Loucy (cell line): Measurements from ENCODE around the gene ABCB1.
"Not testable (repeated sequence)": the region's sequence is repeated elsewhere in the genome, so short reads cannot be mapped to it uniquely, and the experiment has no call there.

ENCODE experiments used
- H2AFZ ChIP-seq: fragments of 200-600 bp; sonication (generic); 2 replicates; pipeline ENCODE4 v1.6.0; 2016; ENCODE audit warnings: antibody characterized with exemption, mild to moderate bottlenecking, low read length, moderate library complexity
- H3F3A ChIP-seq: fragments of 200-600 bp; 2 replicates; pipeline ENCODE4 v1.6.0; 2016; ENCODE audit warnings: antibody characterized with exemption, low read depth, mild to moderate bottlenecking
- H3K27me3 ChIP-seq: fragments of 200-600 bp; sonication (generic); 2 replicates; pipeline ENCODE4 v1.6.1; 2014; ENCODE audit warnings: low read length, mild to moderate bottlenecking; ENCODE audit not compliant: insufficient read depth, poor library complexity, severe bottlenecking
- H3K36me3 ChIP-seq: fragments of 200-600 bp; sonication (generic); 2 replicates; pipeline ENCODE4 v1.6.1; 2016; ENCODE audit warnings: low read length; ENCODE audit not compliant: insufficient read depth
- H3K4me1 ChIP-seq: fragments of 200-600 bp; sonication (generic); 2 replicates; pipeline ENCODE4 v1.5.1; 2014; ENCODE audit warnings: low read length, mild to moderate bottlenecking; ENCODE audit not compliant: insufficient read depth, poor library complexity, severe bottlenecking
- H3K4me2 ChIP-seq: fragments of 200-600 bp; sonication (generic); 2 replicates; pipeline ENCODE4 v1.6.0; 2014; ENCODE audit warnings: antibody characterized with exemption, low read length, low read depth, mild to moderate bottlenecking; ENCODE audit not compliant: poor library complexity, severe bottlenecking
- H3K4me3 ChIP-seq: fragments of 200-600 bp; sonication (generic); 2 replicates; pipeline ENCODE4 v1.5.1; 2014; ENCODE audit warnings: low read length, mild to moderate bottlenecking, mixed read lengths; ENCODE audit not compliant: poor library complexity, severe bottlenecking
- H3K79me2 ChIP-seq: fragments of 200-600 bp; sonication (generic); 2 replicates; pipeline ENCODE4 v1.6.1; 2014; ENCODE audit warnings: low read length; ENCODE audit not compliant: insufficient read depth
- H3K9ac ChIP-seq: fragments of 200-600 bp; sonication (generic); 2 replicates; pipeline ENCODE4 v1.6.0; 2014; ENCODE audit warnings: mild to moderate bottlenecking, low read depth, low read length, moderate library complexity; ENCODE audit not compliant: poor library complexity, severe bottlenecking
- H3K9me2 ChIP-seq: fragments of 200-600 bp; sonication (generic); replicated peaks from 2 replicates; pipeline ENCODE4 v1.6.1; 2016; ENCODE audit warnings: low read depth, low read length, mixed read lengths
- H3K9me3 ChIP-seq: fragments of 200-600 bp; sonication (generic); 2 replicates; pipeline ENCODE4 v1.6.1; 2014; ENCODE audit warnings: mild to moderate bottlenecking, antibody characterized with exemption, low read length, low read depth; ENCODE audit not compliant: insufficient read depth
- H4K20me1 ChIP-seq: fragments of 200-600 bp; sonication (generic); 2 replicates; pipeline ENCODE4 v1.6.0; 2014; ENCODE audit warnings: antibody characterized with exemption, low read length, mild to moderate bottlenecking; ENCODE audit not compliant: insufficient read depth, poor library complexity, severe bottlenecking
- EZH2phosphoT487 ChIP-seq: fragments of 200-600 bp; IDR thresholded peaks from 2 replicates; pipeline ENCODE4 v1.6.1; 2018; ENCODE audit warnings: antibody characterized with exemption, mild to moderate bottlenecking, moderate library complexity, borderline replicate concordance
- TF ChIP-seq, protein P1 (sequence below): fragments of 200-600 bp; sonication (generic); conservative IDR thresholded peaks from 2 replicates; pipeline ENCODE4 v1.5.1; 2014; ENCODE audit warnings: mild to moderate bottlenecking, antibody characterized with exemption, low read length

ABCB1 gene

DNA sequence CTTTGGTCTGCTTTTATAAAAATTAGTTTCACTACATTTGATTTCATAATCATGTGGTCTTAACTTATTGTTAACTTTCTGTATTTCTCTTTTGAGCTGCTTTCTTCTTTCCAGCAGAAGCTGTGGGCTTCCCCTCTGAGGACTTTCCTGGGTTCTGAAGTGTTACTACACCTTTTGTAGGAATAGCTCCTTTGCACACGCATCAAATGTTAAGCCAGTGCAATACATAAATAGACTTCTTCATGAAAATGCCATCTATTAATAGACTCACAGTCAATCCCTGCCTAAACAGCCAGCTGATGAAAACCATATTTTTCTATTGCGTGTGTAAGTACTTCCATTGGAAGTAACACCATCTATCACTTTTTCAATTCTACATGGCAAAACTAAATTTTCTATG is 126.7 kb downstream of the ABCB1 start:
- no peaks in the 10 kb centered on the region for H4K20me1 ChIP-seq
- H3K79me2 ChIP-seq = no peaks in the 10 kb centered on the region
- H2AFZ ChIP-seq = no peak overlapping the region
- no peak overlapping the region for H3K9ac ChIP-seq
- H3K36me3 ChIP-seq = no peaks in the 10 kb centered on the region
- peak overlapping the region; percentile 17 for H3K4me2 ChIP-seq
- H3K9me3 ChIP-seq = no peaks in the 10 kb centered on the region
- no peaks in the 10 kb centered on the region for H3K9me2 ChIP-seq
- no peak for TF ChIP-seq EZH2phosphoT487
- TF ChIP-seq, protein P1, sequence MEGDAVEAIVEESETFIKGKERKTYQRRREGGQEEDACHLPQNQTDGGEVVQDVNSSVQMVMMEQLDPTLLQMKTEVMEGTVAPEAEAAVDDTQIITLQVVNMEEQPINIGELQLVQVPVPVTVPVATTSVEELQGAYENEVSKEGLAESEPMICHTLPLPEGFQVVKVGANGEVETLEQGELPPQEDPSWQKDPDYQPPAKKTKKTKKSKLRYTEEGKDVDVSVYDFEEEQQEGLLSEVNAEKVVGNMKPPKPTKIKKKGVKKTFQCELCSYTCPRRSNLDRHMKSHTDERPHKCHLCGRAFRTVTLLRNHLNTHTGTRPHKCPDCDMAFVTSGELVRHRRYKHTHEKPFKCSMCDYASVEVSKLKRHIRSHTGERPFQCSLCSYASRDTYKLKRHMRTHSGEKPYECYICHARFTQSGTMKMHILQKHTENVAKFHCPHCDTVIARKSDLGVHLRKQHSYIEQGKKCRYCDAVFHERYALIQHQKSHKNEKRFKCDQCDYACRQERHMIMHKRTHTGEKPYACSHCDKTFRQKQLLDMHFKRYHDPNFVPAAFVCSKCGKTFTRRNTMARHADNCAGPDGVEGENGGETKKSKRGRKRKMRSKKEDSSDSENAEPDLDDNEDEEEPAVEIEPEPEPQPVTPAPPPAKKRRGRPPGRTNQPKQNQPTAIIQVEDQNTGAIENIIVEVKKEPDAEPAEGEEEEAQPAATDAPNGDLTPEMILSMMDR = no peak
- no peak overlapping the region for H3K4me3 ChIP-seq
- H3F3A ChIP-seq = no peaks in the 10 kb centered on the region
- H3K27me3 ChIP-seq = no peaks in the 10 kb centered on the region
- H3K4me1 ChIP-seq = no peaks in the 10 kb centered on the region

DNA sequence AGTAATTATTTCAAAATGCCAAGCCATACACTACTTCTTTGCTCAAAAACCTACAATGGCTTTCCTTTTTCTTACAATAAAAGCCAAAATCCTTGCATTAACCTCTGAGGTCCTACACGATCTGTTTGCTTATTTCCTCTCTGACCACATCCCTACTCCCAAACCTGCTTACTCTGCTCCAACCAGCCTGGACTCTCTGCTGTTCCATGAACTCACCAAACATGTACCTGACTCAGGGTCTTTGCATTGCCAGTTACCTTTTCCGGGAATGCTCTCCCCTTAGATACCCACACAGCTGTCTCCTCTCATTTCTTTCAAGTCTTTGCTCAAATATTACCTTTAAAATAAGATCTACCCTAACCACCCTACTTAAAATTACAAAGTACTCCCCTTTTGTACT is 127.5 kb downstream of the ABCB1 start:
- no peak overlapping the region for H2AFZ ChIP-seq
- H3K9me3 ChIP-seq = no peaks in the 10 kb centered on the region
- H3K4me1 ChIP-seq = no peaks in the 10 kb centered on the region
- H4K20me1 ChIP-seq = no peaks in the 10 kb centered on the region
- H3K9me2 ChIP-seq = no peaks in the 10 kb centered on the region
- H3K4me3 ChIP-seq = no peak overlapping the region
- H3K36me3 ChIP-seq = no peaks in the 10 kb centered on the region
- H3K4me2 ChIP-seq = no peak overlapping the region
- TF ChIP-seq, protein P1 = no peak
- no peak for TF ChIP-seq EZH2phosphoT487
- no peaks in the 10 kb centered on the region for H3K79me2 ChIP-seq
- H3K27me3 ChIP-seq = no peaks in the 10 kb centered on the region
- H3K9ac ChIP-seq = no peak overlapping the region
- H3F3A ChIP-seq = no peaks in the 10 kb centered on the region

DNA sequence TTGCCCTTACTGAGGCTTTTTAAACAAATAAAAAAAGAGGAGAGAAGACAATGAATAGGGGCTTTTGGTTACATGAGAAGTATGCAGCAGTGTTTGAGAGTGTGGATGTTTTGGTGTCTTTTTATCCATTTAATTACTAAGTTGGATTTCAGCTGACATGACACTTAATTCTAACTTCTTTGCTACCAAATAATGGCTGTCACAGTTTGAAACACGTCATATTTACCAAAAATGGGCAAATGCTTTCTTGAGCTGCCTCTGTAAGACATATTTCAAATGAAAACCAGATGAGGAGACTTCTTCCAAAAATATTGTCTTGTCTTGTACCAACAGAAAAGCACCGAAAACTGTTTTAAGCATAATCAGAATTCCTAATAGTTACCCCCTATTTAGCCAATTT is 129.2 kb downstream of the ABCB1 start:
- no peaks in the 10 kb centered on the region for H3F3A ChIP-seq
- no peaks in the 10 kb centered on the region for H3K9me3 ChIP-seq
- H2AFZ ChIP-seq = no peak overlapping the region
- no peaks in the 10 kb centered on the region for H3K27me3 ChIP-seq
- no peaks in the 10 kb centered on the region for H3K9me2 ChIP-seq
- H3K9ac ChIP-seq = no peak overlapping the region
- H3K4me2 ChIP-seq = no peak overlapping the region
- H3K4me3 ChIP-seq = no peak overlapping the region
- no peaks in the 10 kb centered on the region for H3K4me1 ChIP-seq
- H3K79me2 ChIP-seq = no peaks in the 10 kb centered on the region
- no peaks in the 10 kb centered on the region for H4K20me1 ChIP-seq
- TF ChIP-seq EZH2phosphoT487 = no peak
- TF ChIP-seq, protein P1 = no peak
- H3K36me3 ChIP-seq = no peaks in the 10 kb centered on the region

DNA sequence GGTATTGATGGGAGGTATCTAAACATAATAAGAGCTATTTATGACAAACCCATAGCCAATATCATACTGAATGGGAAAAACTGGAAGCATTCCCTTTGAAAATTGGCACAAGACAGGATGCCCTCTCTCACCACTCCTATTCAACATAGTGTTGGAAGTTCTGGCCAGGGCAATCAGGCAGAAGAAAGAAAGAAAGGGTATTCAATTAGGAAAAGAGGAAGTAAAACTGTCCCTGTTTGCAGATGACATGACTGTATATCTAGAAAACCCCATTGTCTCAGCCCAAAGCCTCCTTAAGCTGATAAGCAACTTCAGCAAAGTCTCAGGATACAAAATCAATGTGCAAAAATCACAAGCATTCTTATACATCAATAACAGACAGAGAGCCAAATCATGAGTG is 131.5 kb downstream of the ABCB1 start:
- not testable (repeated sequence) for H3K79me2 ChIP-seq, H3K9ac ChIP-seq, H3K27me3 ChIP-seq, H3K4me3 ChIP-seq, H3K9me2 ChIP-seq, H4K20me1 ChIP-seq, H3K9me3 ChIP-seq, H2AFZ ChIP-seq, H3F3A ChIP-seq, H3K4me1 ChIP-seq, H3K4me2 ChIP-seq, H3K36me3 ChIP-seq

DNA sequence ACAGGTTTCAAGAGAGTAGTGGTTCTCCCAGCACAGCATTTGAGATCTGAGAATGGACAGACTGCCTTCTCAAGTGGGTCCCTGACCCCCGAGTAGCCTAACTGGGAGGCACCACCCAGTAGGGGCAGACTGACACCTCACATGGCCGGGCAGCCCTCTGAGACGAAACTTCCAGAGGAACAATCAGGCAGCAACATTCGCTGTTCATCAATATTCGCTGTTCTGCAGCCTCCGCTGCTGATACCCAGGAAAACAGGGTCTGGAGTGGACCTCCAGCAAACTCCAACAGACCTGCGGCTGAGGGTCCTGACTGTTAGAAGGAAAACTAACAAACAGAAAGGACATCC is 135.2 kb downstream of the ABCB1 start:
- not testable (repeated sequence) for H3K4me1 ChIP-seq, H3K27me3 ChIP-seq, H4K20me1 ChIP-seq, H3F3A ChIP-seq, H3K4me3 ChIP-seq, H2AFZ ChIP-seq, H3K4me2 ChIP-seq, H3K9me2 ChIP-seq, H3K9me3 ChIP-seq, H3K36me3 ChIP-seq, H3K79me2 ChIP-seq, H3K9ac ChIP-seq
